Stimulated activated effector memory CD8-positive, alpha-beta T cell treated with anti-CD3 and anti-CD28 coated beads, Interleukin-12 subunit alpha, Interleukin-12 subunit beta, amount 100 ng/mL, for 72 hours (primary cell): ENCODE results near the gene KCNMA1.

ENCODE experiments used
- ATAC-seq: fragments of 150-1000 bp; cut with Tn5 transposase; 2 replicates; pipeline ENCODE4 v1.10.0; 2021
- DNase-seq, 2 donors: peaks; one replicate each; pipeline ENCODE4 v3.0.0; 2021 to 2022; ENCODE audit warnings: low spot score in 2 of 2
- H3K27ac Mint-ChIP-seq: one replicate; pipeline ENCODE4 v1.8.0; 2022; ENCODE audit warnings: mild to moderate bottlenecking, mixed read lengths
- H3K36me3 Mint-ChIP-seq: one replicate; pipeline ENCODE4 v1.8.0; 2022; ENCODE audit warnings: mild to moderate bottlenecking, mixed read lengths
- H3K4me1 Mint-ChIP-seq: one replicate; pipeline ENCODE4 v1.8.0; 2022; ENCODE audit warnings: mixed read lengths
- H3K4me3 Mint-ChIP-seq: one replicate; pipeline ENCODE4 v1.8.0; 2022; ENCODE audit warnings: mild to moderate bottlenecking, mixed read lengths
- H3K9me3 Mint-ChIP-seq: one replicate; pipeline ENCODE4 v1.8.0; 2022; ENCODE audit warnings: mixed read lengths

KCNMA1 gene

DNA sequence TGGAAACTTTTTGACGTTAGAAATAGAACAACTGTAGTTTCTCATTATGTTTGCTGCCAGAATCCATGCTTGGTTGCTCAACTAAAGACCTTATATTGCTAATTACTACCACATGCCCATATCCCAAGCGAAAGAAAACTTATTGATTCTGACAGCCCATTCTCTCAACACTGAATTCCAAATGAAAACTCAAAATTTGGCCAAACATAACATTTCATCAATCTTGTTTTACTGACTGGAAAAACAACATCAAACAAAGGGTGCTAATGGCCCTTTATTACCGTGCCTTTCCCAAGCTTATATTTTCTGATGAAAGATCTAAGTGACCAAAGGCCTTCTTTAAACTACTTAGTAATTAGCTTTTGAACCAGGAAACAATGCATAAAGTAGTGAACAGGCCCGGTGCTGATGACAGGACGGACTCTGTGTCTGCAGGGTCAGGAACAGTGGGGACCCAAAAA lies 531.8 kb downstream of the KCNMA1 start:
- no peak for DNase-seq
- ATAC-seq, result no peak
- Mint-ChIP-seq H3K27ac (no peak overlapping the region), H3K4me1 (no peaks in the 10 kb centered on the region), H3K4me3 (no peak overlapping the region), H3K36me3 (no peaks in the 10 kb centered on the region), H3K9me3 (no peaks in the 10 kb centered on the region)

DNA sequence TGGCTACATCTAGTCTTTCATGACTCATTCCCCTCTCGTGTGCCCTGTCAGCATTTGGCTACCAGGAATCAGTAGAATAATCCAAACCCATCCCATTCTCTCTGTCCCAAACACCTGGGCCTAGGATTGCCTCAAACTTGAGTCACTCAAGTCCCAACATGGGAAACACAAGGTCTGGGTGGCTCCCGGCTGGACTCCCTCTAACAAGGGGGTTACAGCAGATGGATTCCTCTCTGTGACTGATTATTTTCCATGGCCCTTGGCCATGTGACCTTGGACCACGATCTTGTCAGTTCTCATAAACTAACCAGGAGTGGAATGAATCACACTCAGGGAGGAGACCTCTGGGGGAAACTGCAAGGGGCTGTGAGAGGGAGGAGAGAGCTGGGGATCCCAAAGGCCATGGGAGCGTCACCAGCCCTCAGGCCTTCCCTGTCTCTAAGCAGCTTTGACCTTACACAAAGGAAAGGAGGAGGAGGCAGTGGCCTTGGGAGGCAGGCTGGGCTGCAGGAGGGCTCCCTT lies 533.1 kb downstream of the KCNMA1 start:
- no peak overlapping the region for H3K27ac Mint-ChIP-seq
- no peak overlapping the region for H3K4me3 Mint-ChIP-seq
- no peak for ATAC-seq
- DNase-seq, result no peak
- H3K36me3 Mint-ChIP-seq, result no peaks in the 10 kb centered on the region
- no peaks in the 10 kb centered on the region for H3K4me1 Mint-ChIP-seq
- no peaks in the 10 kb centered on the region for H3K9me3 Mint-ChIP-seq

DNA sequence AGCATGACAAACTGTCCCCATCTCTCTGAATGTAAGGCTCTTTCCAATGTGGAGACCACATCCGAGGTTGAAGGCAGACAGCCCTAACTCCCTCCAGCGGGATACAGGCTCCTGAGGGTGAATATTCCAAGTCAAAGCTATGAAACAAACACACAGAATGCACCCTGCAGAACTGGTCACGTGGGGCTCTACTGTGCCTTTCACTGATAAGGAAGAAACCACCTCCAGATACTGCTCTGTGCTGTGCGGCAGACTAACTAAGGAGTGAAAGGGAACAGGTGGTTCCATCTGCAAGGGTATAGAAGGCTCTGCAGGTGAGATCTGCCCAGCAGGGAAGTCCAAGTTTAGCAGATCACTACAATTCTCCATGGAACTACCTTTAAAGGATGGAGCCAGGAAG lies 534.4 kb downstream of the KCNMA1 start:
- H3K27ac Mint-ChIP-seq, result no peak overlapping the region
- ATAC-seq, result no peak
- DNase-seq, result no peak
- H3K9me3 Mint-ChIP-seq, result no peaks in the 10 kb centered on the region
- no peaks in the 10 kb centered on the region for H3K36me3 Mint-ChIP-seq
- no peaks in the 10 kb centered on the region for H3K4me1 Mint-ChIP-seq
- H3K4me3 Mint-ChIP-seq, result no peak overlapping the region

DNA sequence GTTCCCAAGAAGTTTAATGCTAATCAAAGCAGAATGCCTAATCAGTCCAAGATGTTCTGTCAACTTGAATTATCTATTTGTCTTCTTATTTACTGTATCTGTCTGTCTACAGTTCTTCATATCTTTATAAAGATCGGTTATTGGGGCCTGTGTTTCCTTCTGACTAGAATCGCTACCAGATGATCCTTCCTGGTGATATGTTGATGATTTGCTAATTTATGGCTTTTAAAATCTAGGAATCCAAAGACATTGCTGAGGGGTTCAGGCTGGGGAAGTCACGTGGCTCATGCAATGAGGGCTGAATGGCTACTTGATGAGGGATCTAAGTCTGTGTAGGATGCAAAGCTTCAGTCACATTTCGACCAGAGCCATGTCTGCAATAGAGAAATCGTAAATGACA lies 536.3 kb downstream of the KCNMA1 start:
- Mint-ChIP-seq H3K27ac (no peak overlapping the region), H3K4me3 (no peak overlapping the region), H3K36me3 (no peaks in the 10 kb centered on the region), H3K4me1 (no peaks in the 10 kb centered on the region), H3K9me3 (no peaks in the 10 kb centered on the region)
- no peak for DNase-seq
- ATAC-seq, result no peak

DNA sequence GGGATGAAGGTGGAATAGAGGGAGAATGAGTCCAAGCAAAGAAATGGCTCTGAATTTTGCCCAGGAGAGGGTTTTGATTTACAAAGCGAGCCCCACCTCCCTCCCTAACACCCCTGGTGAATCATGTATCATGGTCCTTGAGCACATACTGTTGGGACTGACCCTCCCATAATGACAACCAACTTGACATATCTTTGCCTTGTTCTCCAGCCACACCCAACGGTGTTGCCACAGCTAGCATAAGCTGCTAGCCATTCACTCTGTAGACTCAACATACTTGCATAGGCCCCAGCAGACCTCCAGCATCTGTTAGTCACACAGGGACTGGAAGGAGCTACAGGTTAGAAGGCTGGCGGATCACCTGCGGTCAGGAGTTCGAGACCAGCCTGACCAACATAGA lies 538.5 kb downstream of the KCNMA1 start:
- no peak for DNase-seq
- Mint-ChIP-seq H3K36me3 (no peaks in the 10 kb centered on the region), H3K4me3 (no peak overlapping the region), H3K27ac (no peak overlapping the region), H3K4me1 (no peaks in the 10 kb centered on the region), H3K9me3 (no peaks in the 10 kb centered on the region)
- ATAC-seq, result no peak

DNA sequence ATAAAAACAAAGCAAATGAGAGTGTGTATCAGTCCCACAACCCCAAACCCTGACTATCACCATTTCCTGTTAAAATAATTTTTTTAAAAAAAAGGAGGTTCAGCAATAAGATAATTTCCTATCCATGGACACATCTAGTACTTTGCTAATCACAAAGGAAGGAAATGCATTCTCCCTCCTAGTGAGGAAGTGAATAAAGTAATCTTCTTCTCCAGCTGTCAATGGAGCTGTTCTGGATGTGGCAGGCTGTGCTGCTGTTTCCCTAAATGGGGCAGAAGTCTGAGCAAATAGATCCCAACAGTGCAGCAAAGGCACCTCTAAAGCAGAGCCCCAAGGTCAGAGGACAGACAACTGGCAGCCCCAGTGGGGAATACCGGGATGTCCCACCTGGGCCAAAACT lies 540.0 kb downstream of the KCNMA1 start:
- DNase-seq (no peak), ATAC-seq (no peak)
- H3K27ac Mint-ChIP-seq, result no peak overlapping the region
- no peaks in the 10 kb centered on the region for H3K36me3 Mint-ChIP-seq
- H3K4me1 Mint-ChIP-seq, result no peaks in the 10 kb centered on the region
- no peaks in the 10 kb centered on the region for H3K9me3 Mint-ChIP-seq
- H3K4me3 Mint-ChIP-seq, result no peak overlapping the region

DNA sequence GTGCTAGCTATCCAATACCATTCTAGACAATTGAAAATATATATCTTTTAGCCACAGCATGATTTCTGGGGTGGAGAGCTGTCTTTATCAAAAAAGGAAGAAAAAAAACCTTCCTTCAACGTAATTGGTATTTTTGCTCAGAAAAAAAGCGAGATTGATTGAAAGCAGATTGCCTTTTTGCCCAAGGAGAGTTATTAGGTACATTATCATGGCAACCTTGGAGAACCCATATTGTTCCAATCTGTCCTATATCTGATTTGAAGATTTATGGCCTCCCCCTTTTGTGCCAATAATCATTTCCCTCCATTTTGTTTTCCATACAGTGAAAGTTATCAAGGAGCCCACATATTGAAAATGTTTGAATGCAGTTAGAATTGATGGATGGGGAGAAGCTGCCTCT lies 544.5 kb downstream of the KCNMA1 start:
- Mint-ChIP-seq H3K4me3 (no peak overlapping the region), H3K36me3 (no peaks in the 10 kb centered on the region), H3K27ac (no peak overlapping the region), H3K9me3 (no peaks in the 10 kb centered on the region), H3K4me1 (no peaks in the 10 kb centered on the region)
- DNase-seq (no peak), ATAC-seq (no peak)

DNA sequence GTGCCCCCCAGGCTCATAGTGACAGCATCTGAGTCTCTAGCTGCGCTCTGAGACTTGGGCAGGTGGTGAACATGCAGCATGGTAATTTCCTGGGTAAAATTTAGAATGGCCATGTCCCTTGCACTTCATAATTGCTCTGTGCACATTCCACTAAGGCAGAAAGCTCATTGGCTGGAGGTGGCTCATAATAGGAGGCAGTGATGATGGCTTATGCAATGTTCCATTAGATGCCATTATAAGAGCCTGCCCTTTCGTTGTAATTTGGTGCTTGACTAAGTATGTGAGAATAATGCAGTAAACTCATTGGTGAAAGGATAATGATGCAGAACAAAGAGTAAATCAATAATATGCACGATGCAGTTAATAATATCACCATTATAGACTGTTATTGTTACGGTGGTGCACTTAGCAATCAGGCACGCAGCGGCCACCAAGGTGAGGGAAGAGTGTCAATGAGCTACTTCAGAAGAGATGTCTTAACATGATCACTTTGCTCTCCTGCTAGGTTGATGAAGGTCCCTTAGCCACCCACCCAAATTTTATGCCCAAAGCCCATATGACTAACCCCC lies 545.9 kb downstream of the KCNMA1 start:
- Mint-ChIP-seq H3K4me3 (no peak overlapping the region), H3K4me1 (no peaks in the 10 kb centered on the region), H3K9me3 (no peaks in the 10 kb centered on the region), H3K36me3 (no peaks in the 10 kb centered on the region), H3K27ac (no peak overlapping the region)
- ATAC-seq (no peak), DNase-seq (no peak)

DNA sequence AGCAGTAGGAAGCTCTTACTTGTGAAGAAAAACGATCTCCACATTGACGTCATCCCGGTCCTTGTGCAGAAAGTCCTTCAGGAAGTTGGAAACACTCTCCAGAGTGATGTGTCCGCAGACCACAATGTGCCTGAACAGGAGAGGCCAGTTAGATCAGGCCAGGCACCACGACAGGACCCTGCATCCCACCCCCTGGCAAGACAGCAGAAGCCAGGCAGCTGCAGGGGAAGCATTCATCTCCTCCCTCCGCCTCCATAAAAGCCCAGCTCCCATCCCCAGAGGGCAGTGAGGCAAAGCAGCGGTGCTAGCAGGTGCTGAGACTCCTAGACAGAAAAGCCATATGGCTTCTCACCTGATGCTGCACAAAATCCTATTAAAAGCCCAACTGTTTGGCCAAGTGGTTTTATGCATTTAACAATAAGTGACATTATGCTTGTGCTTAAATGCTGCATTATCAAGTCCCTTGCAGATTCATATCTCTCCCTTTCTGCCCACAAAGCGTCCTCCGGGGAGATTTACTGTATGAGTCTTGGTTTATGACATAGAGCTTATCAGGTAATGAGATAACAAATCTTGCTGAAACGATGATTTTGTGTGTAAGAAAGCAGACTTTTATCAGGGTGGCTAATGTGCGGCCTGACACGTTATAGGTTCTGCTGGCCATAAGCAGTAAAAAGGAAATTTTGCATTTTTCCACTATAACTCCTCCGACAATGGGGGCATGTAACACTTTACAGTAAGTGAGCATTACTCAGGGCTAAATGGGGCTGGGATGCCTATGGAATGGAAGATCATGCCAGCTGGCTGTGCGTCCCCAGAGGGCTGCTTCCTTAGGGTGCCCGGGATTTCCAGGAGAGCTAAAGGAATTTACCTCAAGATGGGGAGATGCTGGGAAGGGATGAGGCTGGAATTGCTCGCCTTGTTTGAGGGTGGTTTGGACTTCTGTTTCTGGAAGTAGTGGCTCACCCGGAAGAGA lies 546.9 kb downstream of the KCNMA1 start:
- Mint-ChIP-seq H3K4me1 (no peaks in the 10 kb centered on the region), H3K27ac (no peak overlapping the region), H3K36me3 (no peaks in the 10 kb centered on the region), H3K4me3 (no peak overlapping the region), H3K9me3 (no peaks in the 10 kb centered on the region)
- DNase-seq (no peak), ATAC-seq (no peak)

DNA sequence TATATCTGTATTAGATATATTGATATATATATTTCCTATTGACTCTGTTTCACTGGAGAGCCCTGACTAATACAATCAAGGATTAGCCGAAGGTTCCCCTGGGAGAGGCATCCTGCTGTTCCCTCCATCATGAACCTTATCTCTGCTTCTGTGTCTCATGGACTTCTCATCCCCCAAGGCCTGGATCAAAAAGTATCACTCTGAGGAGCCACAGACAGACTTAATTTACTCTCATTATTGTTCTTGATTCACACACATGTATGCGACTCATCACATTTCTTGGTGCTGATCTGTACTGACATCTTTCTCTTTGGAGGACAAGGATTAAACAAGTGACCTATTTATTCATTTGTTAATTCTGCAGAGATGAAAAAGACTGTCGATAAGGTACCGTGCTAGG lies 550.2 kb downstream of the KCNMA1 start:
- ATAC-seq, result no peak
- no peaks in the 10 kb centered on the region for H3K4me1 Mint-ChIP-seq
- H3K9me3 Mint-ChIP-seq, result no peaks in the 10 kb centered on the region
- H3K4me3 Mint-ChIP-seq, result no peak overlapping the region
- no peaks in the 10 kb centered on the region for H3K36me3 Mint-ChIP-seq
- no peak for DNase-seq
- H3K27ac Mint-ChIP-seq, result no peak overlapping the region

DNA sequence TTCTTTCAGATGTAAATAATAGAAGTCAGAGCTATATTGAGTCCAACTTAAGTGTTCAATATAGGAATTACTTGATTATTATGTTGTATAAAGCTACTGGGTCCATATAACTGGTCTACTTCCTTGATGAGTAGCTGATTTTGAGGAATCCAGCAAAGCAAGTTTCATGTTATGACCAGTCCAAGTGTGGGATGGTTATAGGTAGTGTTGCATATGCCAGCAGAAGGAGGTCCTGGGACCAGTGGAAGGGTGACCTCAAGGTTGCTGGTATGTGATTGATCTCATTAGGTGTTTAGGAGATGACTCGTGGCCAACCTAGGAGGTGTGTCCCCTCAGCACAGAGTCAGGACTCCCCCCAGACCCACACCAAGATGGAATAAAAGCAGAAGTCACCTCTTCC lies 551.5 kb downstream of the KCNMA1 start:
- H3K36me3 Mint-ChIP-seq, result no peaks in the 10 kb centered on the region
- H3K9me3 Mint-ChIP-seq, result no peaks in the 10 kb centered on the region
- no peak for DNase-seq
- ATAC-seq, result no peak
- H3K27ac Mint-ChIP-seq, result no peak overlapping the region
- no peak overlapping the region for H3K4me3 Mint-ChIP-seq
- H3K4me1 Mint-ChIP-seq, result no peaks in the 10 kb centered on the region

DNA sequence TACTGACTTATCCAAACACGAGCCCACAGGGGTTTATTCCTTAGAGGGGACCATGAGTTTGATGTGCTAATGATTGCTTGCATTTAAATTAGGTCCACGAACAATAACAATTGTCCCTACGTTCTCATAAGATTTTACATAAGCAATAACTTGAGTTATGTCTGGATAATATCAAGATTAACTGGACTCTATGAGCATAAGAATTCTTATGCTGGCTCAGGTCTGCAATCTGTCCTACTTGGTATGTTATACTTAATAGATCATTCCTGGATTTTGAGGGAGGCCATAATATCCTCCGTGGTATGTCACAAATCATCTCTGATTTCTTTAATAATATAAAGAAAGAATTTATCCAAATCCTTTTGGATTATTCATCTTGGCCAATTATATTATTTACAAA lies 552.3 kb downstream of the KCNMA1 start:
- H3K4me3 Mint-ChIP-seq, result no peak overlapping the region
- no peaks in the 10 kb centered on the region for H3K9me3 Mint-ChIP-seq
- H3K4me1 Mint-ChIP-seq, result no peaks in the 10 kb centered on the region
- ATAC-seq (no peak), DNase-seq (no peak)
- no peaks in the 10 kb centered on the region for H3K36me3 Mint-ChIP-seq
- no peak overlapping the region for H3K27ac Mint-ChIP-seq

DNA sequence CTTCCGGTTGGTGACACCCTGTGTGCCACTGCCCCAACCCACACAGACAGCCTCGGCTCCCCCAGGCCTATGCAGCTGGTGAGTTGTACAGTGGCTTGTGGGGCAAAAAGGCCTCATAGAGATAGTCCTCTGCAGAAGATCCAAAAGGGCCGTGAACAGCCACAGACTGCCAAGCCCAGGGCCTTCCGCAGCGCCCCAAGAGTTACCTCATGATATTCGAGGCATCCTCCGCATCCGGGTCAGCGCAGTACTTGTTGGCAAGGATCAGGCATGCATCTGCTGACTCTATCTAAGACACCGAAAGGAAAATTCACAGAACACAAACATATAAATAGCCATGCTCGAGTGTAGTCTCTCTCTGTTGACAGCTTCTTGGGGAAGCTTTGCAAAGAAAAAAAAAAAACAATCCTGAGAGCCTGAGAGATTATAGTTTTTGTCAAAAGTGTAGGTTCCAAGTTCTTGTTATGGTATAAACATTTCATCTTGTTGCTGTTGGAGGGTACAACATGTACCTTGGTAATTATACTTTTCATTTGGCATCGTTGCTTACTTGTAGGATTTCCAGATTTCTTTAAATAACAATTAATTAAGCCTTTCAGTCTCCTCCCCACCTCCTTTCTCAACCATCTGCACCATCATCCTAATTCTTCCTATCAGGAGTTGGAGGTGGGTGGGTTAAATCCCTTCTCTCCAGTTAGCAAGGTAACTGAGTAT lies 553.0 kb downstream of the KCNMA1 start:
- DNase-seq (no peak), ATAC-seq (no peak)
- no peaks in the 10 kb centered on the region for H3K4me1 Mint-ChIP-seq
- no peak overlapping the region for H3K4me3 Mint-ChIP-seq
- H3K27ac Mint-ChIP-seq, result no peak overlapping the region
- H3K9me3 Mint-ChIP-seq, result no peaks in the 10 kb centered on the region
- no peaks in the 10 kb centered on the region for H3K36me3 Mint-ChIP-seq

DNA sequence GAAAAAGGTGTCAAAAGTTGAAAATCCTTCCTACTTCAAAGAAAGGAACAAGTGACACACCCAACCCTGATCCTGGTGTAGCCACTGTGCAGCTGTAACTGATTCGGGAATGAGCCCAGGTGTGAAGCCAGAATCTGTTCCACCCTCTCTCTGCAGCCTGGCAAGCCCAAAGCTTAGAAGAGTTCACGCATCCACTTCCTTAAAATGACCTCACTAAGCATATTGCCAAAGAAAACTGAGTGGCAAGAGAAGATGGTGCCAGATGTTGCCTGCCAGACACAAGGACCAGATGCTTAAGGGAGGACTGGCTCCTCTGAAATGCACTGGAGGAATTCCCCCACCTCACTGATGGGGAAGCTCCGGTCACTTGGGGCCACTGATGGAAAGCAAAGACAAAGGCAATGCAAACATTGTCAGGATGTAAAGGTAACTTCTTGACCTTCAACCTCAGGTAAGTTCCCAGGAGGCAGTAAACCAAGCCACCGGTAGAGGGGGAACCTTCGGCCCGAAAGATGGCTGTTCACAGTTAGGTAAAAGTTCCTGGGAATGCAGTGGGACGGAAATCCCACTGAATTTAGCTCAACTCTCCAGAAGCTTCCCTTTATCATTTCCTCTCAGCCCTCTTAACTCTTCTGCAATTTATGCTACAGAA lies 554.9 kb downstream of the KCNMA1 start:
- H3K4me1 Mint-ChIP-seq, result no peaks in the 10 kb centered on the region
- DNase-seq (no peak), ATAC-seq (no peak)
- H3K27ac Mint-ChIP-seq, result no peak overlapping the region
- no peaks in the 10 kb centered on the region for H3K9me3 Mint-ChIP-seq
- H3K36me3 Mint-ChIP-seq, result no peaks in the 10 kb centered on the region
- H3K4me3 Mint-ChIP-seq, result no peak overlapping the region

DNA sequence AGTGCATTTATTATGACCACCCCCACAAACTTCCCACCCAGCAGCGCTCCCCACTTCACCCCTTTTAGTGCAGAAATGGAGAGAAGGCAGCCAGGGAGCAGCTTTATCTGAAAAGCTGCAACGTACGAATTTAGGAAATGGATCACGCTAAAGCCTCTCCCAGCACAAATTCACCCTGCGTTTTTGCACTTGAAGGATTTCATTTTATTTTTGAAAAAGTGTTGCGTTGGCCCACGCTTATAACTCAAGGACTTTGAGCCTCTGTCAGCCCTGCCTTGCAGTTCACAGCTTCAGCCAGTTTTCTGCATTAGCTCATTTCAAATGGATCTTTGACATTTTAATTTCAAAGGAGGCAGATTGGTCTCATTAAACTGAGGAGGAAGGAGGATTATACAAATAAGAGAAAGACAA lies 556.1 kb downstream of the KCNMA1 start:
- H3K27ac Mint-ChIP-seq, result no peak overlapping the region
- H3K4me1 Mint-ChIP-seq, result no peaks in the 10 kb centered on the region
- H3K9me3 Mint-ChIP-seq, result no peaks in the 10 kb centered on the region
- H3K4me3 Mint-ChIP-seq, result no peak overlapping the region
- no peak for DNase-seq
- H3K36me3 Mint-ChIP-seq, result no peaks in the 10 kb centered on the region
- no peak for ATAC-seq
